Activated naive CD8-positive, alpha-beta T cell treated with anti-CD3 and anti-CD28 coated beads, Interleukin-2, amount 50 U/mL, for 24 hours (primary cell): ENCODE results near the gene KRTAP10-3.

ENCODE experiments used
- ATAC-seq: fragments of 150-1000 bp; cut with Tn5 transposase; one replicate; pipeline ENCODE4 v1.10.0; 2021
- DNase-seq: peaks from one replicate; pipeline ENCODE4 v3.0.0; 2021
- H3K27ac Mint-ChIP-seq: one replicate; pipeline ENCODE4 v1.8.0; 2021; ENCODE audit warnings: mild to moderate bottlenecking, mixed read lengths
- H3K27me3 Mint-ChIP-seq: one replicate; pipeline ENCODE4 v1.8.0; 2021; ENCODE audit warnings: mixed read lengths
- H3K36me3 Mint-ChIP-seq: one replicate; pipeline ENCODE4 v1.8.0; 2021; ENCODE audit warnings: low read depth, mixed read lengths
- H3K4me1 Mint-ChIP-seq: one replicate; pipeline ENCODE4 v1.8.0; 2021; ENCODE audit warnings: mixed read lengths
- H3K4me3 Mint-ChIP-seq: one replicate; pipeline ENCODE4 v1.8.0; 2021; ENCODE audit warnings: mild to moderate bottlenecking, moderate library complexity, mixed read lengths
- H3K9me3 Mint-ChIP-seq: one replicate; pipeline ENCODE4 v1.8.0; 2021; ENCODE audit warnings: mixed read lengths

The KRTAP10-3 gene

GRCh38 chr21:44525391-44526095 lies 33.1 kb downstream of the KRTAP10-3 start:
- H3K27ac Mint-ChIP-seq, result no peak overlapping the region

GRCh38 chr21:44524414-44525371 lies 33.9 kb downstream of the KRTAP10-3 start:
- DNase-seq, result no peak
- H3K4me1 Mint-ChIP-seq, result no peaks in the 10 kb centered on the region
- no peak overlapping the region for H3K4me3 Mint-ChIP-seq

More at GRCh38 chr21:44525391-44526095, 33.1 kb downstream of the KRTAP10-3 start:
- Mint-ChIP-seq H3K27me3 (peaks cover 2% of the 10 kb centered on the region), H3K9me3 (no peaks in the 10 kb centered on the region), H3K4me1 (no peaks in the 10 kb centered on the region), H3K4me3 (no peak overlapping the region), H3K36me3 (no peaks in the 10 kb centered on the region)
- ATAC-seq (no peak), DNase-seq (no peak)

GRCh38 chr21:44523567-44524413 lies 34.8 kb downstream of the KRTAP10-3 start:
- ATAC-seq (no peak), DNase-seq (no peak)
- Mint-ChIP-seq H3K4me1 (no peaks in the 10 kb centered on the region), H3K9me3 (no peaks in the 10 kb centered on the region), H3K27me3 (no peaks in the 10 kb centered on the region), H3K4me3 (no peak overlapping the region), H3K36me3 (no peaks in the 10 kb centered on the region), H3K27ac (no peak overlapping the region)

More at GRCh38 chr21:44524414-44525371, 33.9 kb downstream of the KRTAP10-3 start:
- Mint-ChIP-seq H3K9me3 (no peaks in the 10 kb centered on the region), H3K27me3 (no peaks in the 10 kb centered on the region), H3K36me3 (no peaks in the 10 kb centered on the region), H3K27ac (no peak overlapping the region)
- ATAC-seq, result no peak

GRCh38 chr21:44522753-44523204 lies 35.8 kb downstream of the KRTAP10-3 start:
- no peak for ATAC-seq
- H3K36me3 Mint-ChIP-seq, result no peaks in the 10 kb centered on the region
- H3K27ac Mint-ChIP-seq, result no peak overlapping the region
- no peak for DNase-seq
- no peaks in the 10 kb centered on the region for H3K4me1 Mint-ChIP-seq
- no peaks in the 10 kb centered on the region for H3K27me3 Mint-ChIP-seq
- H3K4me3 Mint-ChIP-seq, result no peak overlapping the region
- H3K9me3 Mint-ChIP-seq, result no peaks in the 10 kb centered on the region

GRCh38 chr21:44521928-44522752 lies 36.5 kb downstream of the KRTAP10-3 start:
- H3K9me3 Mint-ChIP-seq, result no peaks in the 10 kb centered on the region
- no peaks in the 10 kb centered on the region for H3K27me3 Mint-ChIP-seq
- no peaks in the 10 kb centered on the region for H3K4me1 Mint-ChIP-seq
- ATAC-seq (no peak), DNase-seq (no peak)
- H3K27ac Mint-ChIP-seq, result no peak overlapping the region
- H3K4me3 Mint-ChIP-seq, result no peak overlapping the region
- no peaks in the 10 kb centered on the region for H3K36me3 Mint-ChIP-seq

- H3K36me3 Mint-ChIP-seq, result no peaks in the 10 kb centered on the region
- H3K4me3 Mint-ChIP-seq, result no peak overlapping the region
- H3K4me1 Mint-ChIP-seq, result no peaks in the 10 kb centered on the region
- ATAC-seq (no peak), DNase-seq (no peak)
- no peaks in the 10 kb centered on the region for H3K9me3 Mint-ChIP-seq
- no peaks in the 10 kb centered on the region for H3K27me3 Mint-ChIP-seq
- H3K27ac Mint-ChIP-seq, result no peak overlapping the region
Observed at GRCh38 chr21:44521301-44521927, 37.2 kb downstream of the KRTAP10-3 start.

- DNase-seq (no peak), ATAC-seq (no peak)
- Mint-ChIP-seq H3K27me3 (no peaks in the 10 kb centered on the region), H3K9me3 (no peaks in the 10 kb centered on the region), H3K4me1 (no peaks in the 10 kb centered on the region), H3K36me3 (no peaks in the 10 kb centered on the region), H3K4me3 (no peak overlapping the region), H3K27ac (no peak overlapping the region)
Observed at GRCh38 chr21:44520326-44521300, 38.0 kb downstream of the KRTAP10-3 start.

GRCh38 chr21:44519346-44520325 lies 39.0 kb downstream of the KRTAP10-3 start:
- no peaks in the 10 kb centered on the region for H3K36me3 Mint-ChIP-seq
- no peak for DNase-seq
- H3K4me3 Mint-ChIP-seq, result no peak overlapping the region
- H3K4me1 Mint-ChIP-seq, result no peaks in the 10 kb centered on the region
- H3K27ac Mint-ChIP-seq, result no peak overlapping the region
- ATAC-seq, result no peak
- no peaks in the 10 kb centered on the region for H3K9me3 Mint-ChIP-seq
- no peaks in the 10 kb centered on the region for H3K27me3 Mint-ChIP-seq

- Mint-ChIP-seq H3K36me3 (no peaks in the 10 kb centered on the region), H3K27me3 (no peaks in the 10 kb centered on the region), H3K4me3 (no peak overlapping the region), H3K27ac (no peak overlapping the region), H3K9me3 (no peaks in the 10 kb centered on the region), H3K4me1 (no peaks in the 10 kb centered on the region)
- no peak for DNase-seq
- ATAC-seq, result no peak
Observed at GRCh38 chr21:44518686-44519085, 39.9 kb downstream of the KRTAP10-3 start.

- Mint-ChIP-seq H3K27me3 (no peaks in the 10 kb centered on the region), H3K4me1 (no peaks in the 10 kb centered on the region), H3K9me3 (no peaks in the 10 kb centered on the region), H3K27ac (no peak overlapping the region), H3K4me3 (no peak overlapping the region), H3K36me3 (no peaks in the 10 kb centered on the region)
- ATAC-seq (peak; percentile 41), DNase-seq (no peak)
Observed at GRCh38 chr21:44517175-44517899, 41.3 kb downstream of the KRTAP10-3 start.

- Mint-ChIP-seq H3K27me3 (no peaks in the 10 kb centered on the region), H3K9me3 (no peaks in the 10 kb centered on the region), H3K4me3 (no peak overlapping the region), H3K27ac (no peak overlapping the region), H3K4me1 (no peaks in the 10 kb centered on the region), H3K36me3 (no peaks in the 10 kb centered on the region)
- no peak for DNase-seq
- ATAC-seq, result no peak
Observed at GRCh38 chr21:44516828-44517174, 41.8 kb downstream of the KRTAP10-3 start.
